ENCODE results near the gene CCDC71. TPM values are rescaled to one million over a fixed set of nuclear protein-coding genes. Genes with fewer than 3 reads are reported as not detected.
A peak's percentile ranks its signal among the peaks of the same experiment; 100 is the strongest.

Gene CCDC71
- total and polyA plus RNA-seq, 5 experiments from 2014 or later: 1.6 to 44.7 (median 2.0) TPM

DNA sequence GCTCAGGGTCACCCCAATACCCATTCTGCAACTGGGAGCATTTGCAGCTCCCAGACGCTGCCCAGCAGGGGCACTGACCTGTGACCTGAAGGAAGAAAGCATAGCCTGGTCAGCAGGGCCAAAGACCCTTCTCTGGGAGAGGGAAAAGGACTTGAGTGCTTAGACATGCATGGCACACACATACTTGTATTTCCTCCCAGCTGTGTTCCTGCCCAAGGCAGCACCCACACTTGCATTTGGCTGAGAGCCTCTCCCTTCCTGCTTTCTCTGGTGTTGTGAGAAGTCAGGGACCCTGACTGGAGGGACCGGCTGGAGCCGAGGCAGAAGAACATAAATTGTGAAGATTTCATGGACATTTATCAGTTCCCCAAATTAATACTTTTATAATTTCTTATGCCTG is 26.1 kb downstream of the CCDC71 start:
- H3K27ac Mint-ChIP-seq: no peak overlapping the region
- peaks cover 0 to 2% (median 0%) of the 10 kb centered on the region in 4 donors for H3K4me1 Mint-ChIP-seq
- no peaks in the 10 kb centered on the region for H3K36me3 Mint-ChIP-seq
- DNase-seq (no peak), ATAC-seq (no peak)
- H3K4me3 Mint-ChIP-seq: no peak overlapping the region
- POLR2A ChIA-PET: no interaction called here
- H3K9me3 Mint-ChIP-seq: peaks cover 0 to 5% (median 0%) of the 10 kb centered on the region in 9 donors
- peaks cover 2 to 24% (median 10%) of the 10 kb centered on the region in 5 donors for H3K27me3 Mint-ChIP-seq

- no peak for DNase-seq
- Mint-ChIP-seq H3K9me3 (no peaks in the 10 kb centered on the region), H3K27ac (peak overlapping the region in 2 of 10 donors; percentile 41 to 47), H3K36me3 (no peaks in the 10 kb centered on the region), H3K27me3 (peaks cover 3 to 54% (median 23%) of the 10 kb centered on the region in 5 donors), H3K4me1 (peaks cover 2 to 9% (median 8%) of the 10 kb centered on the region in 4 donors), H3K4me3 (no peak overlapping the region)
- ATAC-seq: no peak
- POLR2A ChIA-PET: no interaction called here
These were observed 30.6 kb downstream of the CCDC71 start for GRCh38 chr3:49135499-49135898.

GRCh38 chr3:49134471-49135265 is 31.5 kb downstream of the CCDC71 start:
- peaks cover 3 to 48% (median 23%) of the 10 kb centered on the region in 5 donors for H3K27me3 Mint-ChIP-seq
- H3K9me3 Mint-ChIP-seq: no peaks in the 10 kb centered on the region
- no peak for DNase-seq
- POLR2A ChIA-PET: no interaction called here
- H3K4me1 Mint-ChIP-seq: peaks cover 2 to 9% (median 8%) of the 10 kb centered on the region in 4 donors
- H3K4me3 Mint-ChIP-seq: no peak overlapping the region
- ATAC-seq: no peak
- H3K27ac Mint-ChIP-seq: peak overlapping the region in 1 of 10 donors; percentile 41
- H3K36me3 Mint-ChIP-seq: no peaks in the 10 kb centered on the region

GRCh38 chr3:49133226-49133951 is 32.7 kb downstream of the CCDC71 start:
- H3K27ac Mint-ChIP-seq: peak overlapping the region in 3 of 10 donors; percentile 14 to 71 (median 51)
- H3K27me3 Mint-ChIP-seq: peaks cover 3 to 48% (median 23%) of the 10 kb centered on the region in 5 donors
- H3K4me3 Mint-ChIP-seq: peak overlapping the region in 6 of 10 donors; percentile 36 to 50 (median 42)
- H3K36me3 Mint-ChIP-seq: no peaks in the 10 kb centered on the region
- H3K9me3 Mint-ChIP-seq: no peaks in the 10 kb centered on the region
- POLR2A ChIA-PET: interaction anchor here (1.0 kb wide), 1 partner anchor 13 kb away, joined by 4 read pairs; the partner anchor contains the start of gene USP19
- H3K4me1 Mint-ChIP-seq: peaks cover 2 to 9% (median 8%) of the 10 kb centered on the region in 4 donors
- DNase-seq (no peak), ATAC-seq (no peak)

- POLR2A ChIA-PET: interaction anchor here (1.0 kb wide), 1 partner anchor 11 kb away, joined by 4 read pairs; the partner anchor contains the start of gene USP19
- H3K27ac Mint-ChIP-seq: peak within 1 kb of the TSS in 4 of 10 donors; percentile 14 to 71 (median 40)
- peaks cover 3 to 43% (median 23%) of the 10 kb centered on the region in 5 donors for H3K27me3 Mint-ChIP-seq
- ATAC-seq (peak; percentile 30 to 33), DNase-seq (peak in 1 of 10 donors; percentile 4)
- H3K4me1 Mint-ChIP-seq: peaks cover 2 to 9% (median 8%) of the 10 kb centered on the region in 4 donors
- H3K36me3 Mint-ChIP-seq: no peaks in the 10 kb centered on the region
- H3K4me3 Mint-ChIP-seq: peak within 1 kb of the TSS in 6 of 10 donors; percentile 36 to 50 (median 42)
- no peaks in the 10 kb centered on the region for H3K9me3 Mint-ChIP-seq
These were observed 33.5 kb downstream of the CCDC71 start, which contains the start of gene LAMB2 for GRCh38 chr3:49132437-49133225. Gene LAMB2, minus strand, starts transcription at chr3:49133050. Its CDS starts 183 bp downstream, at chr3:49132867.

- Mint-ChIP-seq H3K36me3 (no peaks in the 10 kb centered on the region), H3K27me3 (peaks cover 3 to 40% (median 23%) of the 10 kb centered on the region in 5 donors), H3K9me3 (no peaks in the 10 kb centered on the region), H3K4me1 (peaks cover 2 to 9% (median 8%) of the 10 kb centered on the region in 4 donors), H3K4me3 (no peak overlapping the region), H3K27ac (peak overlapping the region in 1 of 10 donors; percentile 29)
- no peak for DNase-seq
- POLR2A ChIA-PET: interaction anchor here (1.0 kb wide), 1 partner anchor 11 kb away, joined by 4 read pairs; the partner anchor contains the start of gene USP19
- ATAC-seq: no peak
These were observed 34.1 kb downstream of the CCDC71 start for GRCh38 chr3:49132073-49132436.

DNA sequence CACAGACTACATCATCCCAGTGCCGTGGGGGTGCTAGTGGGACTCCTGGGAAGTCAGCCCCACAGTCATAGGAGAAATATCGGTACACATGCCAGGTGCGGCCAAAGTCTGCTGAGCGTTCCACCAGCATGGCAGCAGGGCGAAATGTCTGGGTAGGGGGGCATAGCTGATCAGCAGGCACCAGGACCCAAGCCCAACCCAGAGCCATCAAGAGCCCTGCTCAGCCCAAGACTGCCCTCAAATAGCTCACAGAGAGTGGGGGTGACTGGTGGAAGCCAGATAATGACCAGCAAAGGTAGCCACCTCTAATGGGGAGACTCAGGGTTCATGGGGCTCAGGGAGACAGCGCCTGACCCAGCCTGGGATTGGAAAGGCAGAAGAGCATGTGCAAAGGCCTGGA is 34.6 kb downstream of the CCDC71 start:
- DNase-seq: no peak
- Mint-ChIP-seq H3K4me1 (peaks cover 2 to 9% (median 8%) of the 10 kb centered on the region in 4 donors), H3K27ac (peak overlapping the region in 2 of 10 donors; percentile 15 to 62), H3K27me3 (peaks cover 3 to 39% (median 23%) of the 10 kb centered on the region in 5 donors), H3K36me3 (no peaks in the 10 kb centered on the region), H3K4me3 (no peak overlapping the region), H3K9me3 (no peaks in the 10 kb centered on the region)
- POLR2A ChIA-PET: no interaction called here
- ATAC-seq: no peak

DNA sequence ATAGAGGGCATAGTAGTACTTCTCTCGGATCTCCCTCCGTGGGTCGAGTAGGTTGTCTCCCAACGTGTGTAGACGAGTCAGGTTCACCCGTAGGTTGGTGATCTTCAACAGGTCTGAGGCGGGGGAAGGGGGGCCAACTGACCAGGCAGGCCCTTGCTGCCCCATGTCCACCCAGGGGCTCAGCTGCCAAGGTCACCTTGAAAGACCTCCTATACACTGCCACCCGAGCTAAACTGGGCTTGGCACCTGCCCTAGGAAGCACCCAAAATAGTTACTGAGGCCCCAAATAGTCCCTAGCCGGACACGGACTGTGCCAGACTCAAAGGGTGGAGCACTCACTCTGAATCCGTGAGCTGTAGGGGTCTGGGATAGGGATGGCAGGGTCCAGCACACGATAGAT is 35.1 kb downstream of the CCDC71 start:
- ATAC-seq: no peak
- Mint-ChIP-seq H3K27ac (no peak overlapping the region), H3K9me3 (no peaks in the 10 kb centered on the region), H3K4me3 (no peak overlapping the region), H3K27me3 (peaks cover 3 to 38% (median 23%) of the 10 kb centered on the region in 5 donors), H3K36me3 (no peaks in the 10 kb centered on the region), H3K4me1 (peaks cover 2 to 9% (median 8%) of the 10 kb centered on the region in 4 donors)
- no peak for DNase-seq
- POLR2A ChIA-PET: interaction anchor here (2.0 kb wide), 1 partner anchor 10 kb away, joined by 9 read pairs; the partner anchor contains the start of gene USP19

DNA sequence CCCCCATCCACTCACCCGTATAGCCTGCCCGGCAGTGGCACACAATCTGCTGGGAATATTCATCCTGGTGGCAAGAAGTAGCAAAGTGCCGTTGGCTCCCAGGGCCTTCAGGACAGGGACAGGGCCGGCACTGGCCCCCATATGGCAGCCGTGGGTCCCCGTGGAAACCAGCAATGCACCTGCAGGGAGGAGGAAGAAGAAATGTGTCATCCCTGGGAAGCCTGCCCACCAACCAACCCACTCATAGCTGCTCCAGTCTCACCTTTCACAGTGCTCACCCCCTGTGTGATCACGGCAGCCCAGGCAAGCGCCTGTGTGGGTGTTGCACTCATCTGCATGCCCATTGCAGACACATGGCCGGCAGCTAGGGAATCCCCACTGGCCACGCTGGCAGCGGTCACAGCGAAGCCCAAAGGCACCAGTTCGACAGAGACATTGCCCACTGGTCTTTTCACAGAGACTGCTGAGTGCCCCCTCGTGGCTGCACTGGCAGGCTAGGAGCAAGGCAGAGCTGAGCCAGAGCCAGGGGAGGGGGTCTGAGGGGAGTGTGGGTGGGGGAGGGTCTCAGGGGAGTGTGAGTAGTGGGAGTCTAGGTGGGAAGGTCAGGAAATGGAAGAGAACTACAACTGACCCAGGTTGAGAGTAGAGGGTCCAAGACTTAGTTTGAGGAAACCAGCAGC is 41.0 kb downstream of the CCDC71 start:
- peak overlapping the region in 4 of 10 donors; percentile 3 to 53 (median 24) for H3K27ac Mint-ChIP-seq
- DNase-seq (no peak), ATAC-seq (no peak)
- H3K4me1 Mint-ChIP-seq: peaks cover 0 to 14% (median 10%) of the 10 kb centered on the region in 4 donors
- H3K4me3 Mint-ChIP-seq: no peak overlapping the region
- H3K36me3 Mint-ChIP-seq: no peaks in the 10 kb centered on the region
- no peaks in the 10 kb centered on the region for H3K27me3 Mint-ChIP-seq
- POLR2A ChIA-PET: interaction anchor here (0.6 kb wide), 1 partner anchor 28 kb away, joined by 3 read pairs; no protein-coding TSS in a partner anchor
- H3K9me3 Mint-ChIP-seq: no peaks in the 10 kb centered on the region

DNA sequence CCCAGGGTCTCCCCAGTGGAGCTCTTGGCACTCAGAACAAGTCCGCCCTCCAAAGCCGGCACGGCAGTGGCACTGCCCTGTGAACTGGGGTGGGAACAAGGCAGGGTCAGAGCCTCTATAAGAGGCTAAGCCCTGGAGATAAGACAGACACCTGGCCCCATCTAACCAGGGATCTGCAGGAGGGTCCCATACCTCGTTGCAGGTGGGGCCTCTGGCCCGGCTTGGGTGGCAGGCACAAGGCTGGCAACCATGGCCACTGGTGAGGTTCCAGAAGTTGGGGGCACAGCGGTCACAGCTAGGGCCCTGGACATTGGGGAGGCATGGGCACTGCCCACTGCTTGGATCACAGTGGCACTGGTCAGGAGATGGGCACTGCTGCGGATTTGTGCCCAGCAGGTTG is 41.9 kb downstream of the CCDC71 start:
- POLR2A ChIA-PET: no interaction called here
- Mint-ChIP-seq H3K9me3 (no peaks in the 10 kb centered on the region), H3K4me3 (no peak overlapping the region), H3K4me1 (peaks cover 3 to 23% (median 18%) of the 10 kb centered on the region in 4 donors), H3K36me3 (peaks cover 0 to 3% (median 0%) of the 10 kb centered on the region in 3 donors), H3K27ac (no peak overlapping the region), H3K27me3 (no peaks in the 10 kb centered on the region)
- ATAC-seq: no peak
- DNase-seq: no peak

GRCh38 chr3:49123687-49124086 is 42.4 kb downstream of the CCDC71 start:
- Mint-ChIP-seq H3K27me3 (no peaks in the 10 kb centered on the region), H3K4me3 (no peak overlapping the region), H3K36me3 (peaks cover 0 to 8% (median 0%) of the 10 kb centered on the region in 3 donors), H3K4me1 (peaks cover 6 to 28% (median 23%) of the 10 kb centered on the region in 4 donors), H3K27ac (peak overlapping the region in 1 of 10 donors; percentile 27), H3K9me3 (no peaks in the 10 kb centered on the region)
- DNase-seq (no peak), ATAC-seq (no peak)
- POLR2A ChIA-PET: interaction anchor here (5.0 kb wide), 1 partner anchor 30 kb away, joined by 85 read pairs; the partner anchor contains the start of gene QRICH1

Measured in naive thymus-derived CD8-positive, alpha-beta T cell (primary cell).